Gastrocnemius medialis (tissue), 4 donors: ENCODE data around the gene ELOVL7. TPM values are rescaled to one million over a fixed set of nuclear protein-coding genes. Genes with fewer than 3 reads are reported as not detected.

Experiments
- ATAC-seq, 2 donors: fragments of 150-250 bp; one replicate each; pipeline ENCODE4 v1.9.1; 2016
- DNase-seq, 2 donors: peaks; one replicate each; pipeline ENCODE4 v3.0.0-alpha.2; 2019
- H3K27ac ChIP-seq, 4 donors: fragments of 200-600 bp; sonication (generic); 1 replicate in 1 of 4; 2 replicates in 3 of 4; pipeline ENCODE4 v1.5.1; 2016 to 2018; ENCODE audit warnings: mild to moderate bottlenecking in 2 of 4, moderate library complexity in 1 of 4
- H3K27me3 ChIP-seq, 3 donors: fragments of 200-600 bp; sonication (generic) in 2 of 3; 1 replicate in 1 of 3; 2 replicates in 2 of 3; pipeline versions ENCODE4 v1.5.1 to v1.6.0; 2016 to 2019; ENCODE audit warnings: mild to moderate bottlenecking in 1 of 3, moderate library complexity in 1 of 3
- H3K36me3 ChIP-seq, 2 donors: fragments of 200-600 bp; sonication (generic) in 1 of 2; one replicate each; pipeline ENCODE4 v1.5.1; 2017 to 2018
- H3K4me1 ChIP-seq, 2 donors: fragments of 200-600 bp; sonication (generic) in 1 of 2; one replicate each; pipeline ENCODE4 v1.5.1; 2016 to 2017; ENCODE audit warnings: mild to moderate bottlenecking in 2 of 2
- H3K4me3 ChIP-seq, 4 donors: fragments of 200-600 bp; sonication (generic) in 3 of 4; 1 replicate in 1 of 4; 2 replicates in 3 of 4; pipeline ENCODE4 v1.5.1; 2016 to 2019; ENCODE audit warnings: mild to moderate bottlenecking in 2 of 4
- H3K9me3 ChIP-seq, 3 donors: fragments of 200-600 bp; sonication (generic) in 2 of 3; 1 replicate in 1 of 3; 2 replicates in 2 of 3; pipeline ENCODE4 v1.5.1; 2016 to 2019
- POLR2A ChIP-seq, 2 donors: fragments of 450-650 bp; IDR thresholded peaks; one replicate each; pipeline ENCODE4 v1.6.1; 2017; ENCODE audit warnings: antibody characterized with exemption in 2 of 2, mild to moderate bottlenecking in 2 of 2, moderate library complexity in 2 of 2
- in situ Hi-C, 4 donors: fragments of 200-750 bp; cut with MboI; loops; one replicate each; pipeline versions ENCODE4 v1.15.0 to v1.8.0; 2017; ENCODE audit warnings: low sequenced_read_pairs in 4 of 4
- intact Hi-C: fragments of 100-400 bp; cut with DNase I; formaldehyde crosslinking; loops from one replicate; pipeline ENCODE4 v1.15.1; 2023; ENCODE audit warnings: low total_unique reads
- total RNA-seq, 4 donors: library from RNA; depleted of rRNA; stranded (reverse); fragments of >200 nt; gene quantifications; one replicate each; pipeline versions ENCODE4 v1.1.0 to v1.2.3, GENCODE V29; 2016
- TF ChIP-seq, protein P1 (sequence below), 5 experiments: fragments of 450-650 bp in 3 of 5; fragments of 200-600 bp in 2 of 5; sonication (generic) in 2 of 5; IDR thresholded peaks in 4 of 5; conservative IDR thresholded peaks in 1 of 5; 1 replicate in 4 of 5; 2 replicates in 1 of 5; pipeline ENCODE4 v1.5.1; 2016 to 2019; ENCODE audit warnings: antibody characterized with exemption in 5 of 5, mild to moderate bottlenecking in 3 of 5, moderate library complexity in 3 of 5

Gene ELOVL7
- total RNA-seq, 4 donors from 2014 or later = 0.53 to 1.0 (median 0.83) TPM

GRCh38 chr5:60829490-60830266 is 14.4 kb downstream of the ELOVL7 start:
- in situ Hi-C loops = no loop called here
- no peak overlapping the region for H3K27ac ChIP-seq
- intact Hi-C loops = no loop called here

DNA sequence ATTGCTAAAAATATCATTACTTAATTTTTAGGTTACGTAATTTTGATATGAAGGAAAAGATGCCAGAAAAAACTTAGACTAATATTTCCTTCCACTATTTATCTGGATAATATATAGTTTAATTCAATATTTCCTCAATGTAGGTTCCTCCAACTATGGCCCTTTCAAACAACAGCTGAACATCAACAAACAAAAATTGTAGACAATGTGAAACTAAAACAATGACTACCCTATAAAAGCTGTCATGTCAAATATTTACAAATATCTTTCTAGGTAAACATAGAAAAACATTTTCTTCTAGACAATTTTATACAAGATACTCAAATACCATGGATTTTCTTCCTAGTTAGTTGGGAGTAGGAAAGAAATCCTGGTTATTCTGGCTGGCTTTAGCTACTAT is 16.9 kb downstream of the ELOVL7 start:
- H3K27me3 ChIP-seq = no peaks in the 10 kb centered on the region
- H3K4me3 ChIP-seq = no peak overlapping the region
- ATAC-seq = no peak
- intact Hi-C loops (no loop called here), in situ Hi-C loops (no loop called here)
- no peak for TF ChIP-seq POLR2A (IDR thresholded peaks at IDR 0.05)
- TF ChIP-seq, protein P1, sequence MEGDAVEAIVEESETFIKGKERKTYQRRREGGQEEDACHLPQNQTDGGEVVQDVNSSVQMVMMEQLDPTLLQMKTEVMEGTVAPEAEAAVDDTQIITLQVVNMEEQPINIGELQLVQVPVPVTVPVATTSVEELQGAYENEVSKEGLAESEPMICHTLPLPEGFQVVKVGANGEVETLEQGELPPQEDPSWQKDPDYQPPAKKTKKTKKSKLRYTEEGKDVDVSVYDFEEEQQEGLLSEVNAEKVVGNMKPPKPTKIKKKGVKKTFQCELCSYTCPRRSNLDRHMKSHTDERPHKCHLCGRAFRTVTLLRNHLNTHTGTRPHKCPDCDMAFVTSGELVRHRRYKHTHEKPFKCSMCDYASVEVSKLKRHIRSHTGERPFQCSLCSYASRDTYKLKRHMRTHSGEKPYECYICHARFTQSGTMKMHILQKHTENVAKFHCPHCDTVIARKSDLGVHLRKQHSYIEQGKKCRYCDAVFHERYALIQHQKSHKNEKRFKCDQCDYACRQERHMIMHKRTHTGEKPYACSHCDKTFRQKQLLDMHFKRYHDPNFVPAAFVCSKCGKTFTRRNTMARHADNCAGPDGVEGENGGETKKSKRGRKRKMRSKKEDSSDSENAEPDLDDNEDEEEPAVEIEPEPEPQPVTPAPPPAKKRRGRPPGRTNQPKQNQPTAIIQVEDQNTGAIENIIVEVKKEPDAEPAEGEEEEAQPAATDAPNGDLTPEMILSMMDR (IDR thresholded peaks at IDR 0.05 in 4 of 5, conservative IDR thresholded peaks at IDR 0.05 in 1 of 5) = no peak
- no peak for DNase-seq
- H3K27ac ChIP-seq = no peak overlapping the region
- H3K9me3 ChIP-seq = no peaks in the 10 kb centered on the region
- no peaks in the 10 kb centered on the region for H3K4me1 ChIP-seq
- H3K36me3 ChIP-seq = no peaks in the 10 kb centered on the region

More at GRCh38 chr5:60829490-60830266, 14.4 kb downstream of the ELOVL7 start:
- DNase-seq (no peak), ATAC-seq (no peak)
- TF ChIP-seq, protein P1 (IDR thresholded peaks at IDR 0.05 in 4 of 5, conservative IDR thresholded peaks at IDR 0.05 in 1 of 5) = no peak
- no peak for TF ChIP-seq POLR2A (IDR thresholded peaks at IDR 0.05)
- Histone ChIP-seq H3K9me3 (no peaks in the 10 kb centered on the region), H3K4me3 (no peak overlapping the region), H3K36me3 (no peaks in the 10 kb centered on the region), H3K4me1 (no peaks in the 10 kb centered on the region), H3K27me3 (no peaks in the 10 kb centered on the region)

GRCh38 chr5:60826653-60827052 is 17.4 kb downstream of the ELOVL7 start:
- H3K36me3 ChIP-seq = no peaks in the 10 kb centered on the region
- ATAC-seq (no peak), DNase-seq (no peak)
- intact Hi-C loops = no loop called here
- no peak for TF ChIP-seq POLR2A (IDR thresholded peaks at IDR 0.05)
- TF ChIP-seq, protein P1 (IDR thresholded peaks at IDR 0.05 in 4 of 5, conservative IDR thresholded peaks at IDR 0.05 in 1 of 5) = no peak
- in situ Hi-C loops = no loop called here
- H3K4me1 ChIP-seq = no peaks in the 10 kb centered on the region
- no peak overlapping the region for H3K27ac ChIP-seq
- no peaks in the 10 kb centered on the region for H3K27me3 ChIP-seq
- no peaks in the 10 kb centered on the region for H3K9me3 ChIP-seq
- no peak overlapping the region for H3K4me3 ChIP-seq

- intact Hi-C loops = no loop called here
- TF ChIP-seq, protein P1 (IDR thresholded peaks at IDR 0.05 in 4 of 5, conservative IDR thresholded peaks at IDR 0.05 in 1 of 5) = no peak
- no peak for TF ChIP-seq POLR2A (IDR thresholded peaks at IDR 0.05)
- no peaks in the 10 kb centered on the region for H3K9me3 ChIP-seq
Observed at GRCh38 chr5:60823574-60823973, 20.5 kb downstream of the ELOVL7 start.

DNA sequence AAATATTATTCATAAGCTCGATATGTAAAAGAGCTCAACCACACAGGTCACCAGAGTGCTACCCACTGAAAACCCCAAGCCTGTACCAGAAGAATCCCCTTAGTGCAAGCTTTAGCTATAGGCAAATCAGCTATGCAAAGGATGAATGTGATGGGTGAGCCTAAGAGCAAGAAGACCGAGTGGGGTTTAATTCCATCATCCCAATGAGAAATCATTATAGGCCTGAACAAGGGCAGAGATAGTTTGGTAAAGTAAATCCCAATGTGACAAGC is 21.8 kb downstream of the ELOVL7 start:
- Histone ChIP-seq H3K4me1 (no peaks in the 10 kb centered on the region), H3K27me3 (no peaks in the 10 kb centered on the region), H3K9me3 (no peaks in the 10 kb centered on the region), H3K4me3 (no peak overlapping the region), H3K27ac (no peak overlapping the region), H3K36me3 (no peaks in the 10 kb centered on the region)
- in situ Hi-C loops = no loop called here
- TF ChIP-seq, protein P1 (IDR thresholded peaks at IDR 0.05 in 4 of 5, conservative IDR thresholded peaks at IDR 0.05 in 1 of 5) = no peak
- TF ChIP-seq POLR2A (IDR thresholded peaks at IDR 0.05) = no peak
- intact Hi-C loops = no loop called here
- no peak for DNase-seq
- ATAC-seq = no peak

More at GRCh38 chr5:60823574-60823973, 20.5 kb downstream of the ELOVL7 start:
- H3K4me3 ChIP-seq = no peak overlapping the region
- DNase-seq = no peak
- no peak overlapping the region for H3K27ac ChIP-seq
- no peaks in the 10 kb centered on the region for H3K27me3 ChIP-seq
- no peaks in the 10 kb centered on the region for H3K36me3 ChIP-seq
- ATAC-seq = no peak
- no peaks in the 10 kb centered on the region for H3K4me1 ChIP-seq
- in situ Hi-C loops = no loop called here
